HG03521 (cell line): ENCODE results near the gene NOTUM.
A peak's percentile ranks its signal among the peaks of the same experiment; 100 is the strongest.

Experiments
- ATAC-seq: cut with Tn5 transposase; IDR thresholded peaks from one replicate; pipeline ENCODE4 v1.9.1; 2021; ENCODE audit warnings: mild to moderate bottlenecking, moderate library complexity; ENCODE audit not compliant: unreplicated experiment

The NOTUM gene

DNA sequence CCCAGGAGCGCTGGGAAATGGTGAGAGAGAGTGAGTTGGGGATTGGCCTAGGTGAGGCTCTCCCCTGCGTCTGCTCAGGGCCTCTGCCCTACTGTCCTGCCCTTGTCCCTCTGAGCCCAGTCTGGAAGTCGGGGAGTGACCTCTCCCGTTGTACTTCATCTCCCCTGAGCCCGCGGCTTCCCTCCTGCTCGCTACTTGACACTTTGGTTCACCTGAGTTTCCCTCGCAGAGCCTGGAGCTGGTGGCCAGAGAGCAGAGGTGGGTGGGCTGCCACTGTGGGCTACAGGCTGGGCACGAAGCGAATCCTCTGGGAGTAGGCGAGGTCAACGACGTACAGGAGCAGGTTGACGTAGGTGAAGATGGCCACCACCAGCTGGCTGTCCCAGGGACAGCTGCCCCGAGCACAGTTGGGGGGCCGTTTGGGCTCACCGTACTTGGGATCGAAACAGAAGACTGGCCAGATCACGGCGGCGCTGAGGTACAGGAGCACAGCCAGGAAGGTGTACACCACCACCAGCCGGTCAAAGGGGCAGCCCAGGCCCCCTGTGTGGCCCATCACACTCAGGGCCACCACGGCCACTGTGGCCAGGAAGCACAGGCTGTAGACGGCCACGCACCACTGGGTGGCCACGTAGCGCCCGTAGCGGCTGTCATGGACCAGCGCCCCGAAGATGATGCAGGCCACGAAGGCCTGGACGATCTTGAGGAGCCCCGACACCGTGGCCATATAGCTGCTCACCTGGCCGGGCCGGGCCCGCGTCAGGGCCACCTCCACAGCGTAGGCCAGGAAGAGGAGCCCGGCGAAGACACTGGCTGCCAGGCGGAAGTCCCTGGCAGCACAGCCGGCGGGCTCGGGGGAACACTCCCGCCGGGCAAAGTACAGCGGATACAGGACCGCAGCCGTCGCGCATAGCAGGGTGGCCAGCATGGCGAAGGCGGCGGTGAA is 20.2 kb downstream of the NOTUM start:
- ATAC-seq: no peak

- ATAC-seq: no peak
Observed at GRCh38 chr17:81939881-81940385, 21.1 kb downstream of the NOTUM start.

DNA sequence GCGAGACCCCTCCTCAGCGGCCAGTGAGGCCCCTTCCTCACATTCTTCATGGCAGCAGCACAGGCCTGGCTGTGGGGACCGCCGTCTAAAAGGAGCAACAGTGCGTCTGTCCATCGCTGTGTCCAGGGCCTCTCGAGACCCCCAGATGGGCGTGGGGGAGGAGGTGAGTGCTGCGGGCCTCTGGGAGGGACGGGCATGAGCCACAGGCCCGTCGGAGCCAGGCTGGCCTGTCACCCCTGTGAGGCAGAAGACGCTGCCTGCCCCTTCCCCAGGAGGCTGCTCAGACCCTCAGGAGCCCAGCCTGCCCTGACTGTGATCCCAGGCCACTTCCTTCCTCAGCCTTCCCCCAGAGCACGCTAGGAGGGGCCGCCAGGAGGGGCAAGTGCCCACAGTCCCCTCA is 21.8 kb downstream of the NOTUM start:
- ATAC-seq: no peak

GRCh38 chr17:81935709-81936084 is 25.3 kb downstream of the NOTUM start:
- no peak for ATAC-seq

DNA sequence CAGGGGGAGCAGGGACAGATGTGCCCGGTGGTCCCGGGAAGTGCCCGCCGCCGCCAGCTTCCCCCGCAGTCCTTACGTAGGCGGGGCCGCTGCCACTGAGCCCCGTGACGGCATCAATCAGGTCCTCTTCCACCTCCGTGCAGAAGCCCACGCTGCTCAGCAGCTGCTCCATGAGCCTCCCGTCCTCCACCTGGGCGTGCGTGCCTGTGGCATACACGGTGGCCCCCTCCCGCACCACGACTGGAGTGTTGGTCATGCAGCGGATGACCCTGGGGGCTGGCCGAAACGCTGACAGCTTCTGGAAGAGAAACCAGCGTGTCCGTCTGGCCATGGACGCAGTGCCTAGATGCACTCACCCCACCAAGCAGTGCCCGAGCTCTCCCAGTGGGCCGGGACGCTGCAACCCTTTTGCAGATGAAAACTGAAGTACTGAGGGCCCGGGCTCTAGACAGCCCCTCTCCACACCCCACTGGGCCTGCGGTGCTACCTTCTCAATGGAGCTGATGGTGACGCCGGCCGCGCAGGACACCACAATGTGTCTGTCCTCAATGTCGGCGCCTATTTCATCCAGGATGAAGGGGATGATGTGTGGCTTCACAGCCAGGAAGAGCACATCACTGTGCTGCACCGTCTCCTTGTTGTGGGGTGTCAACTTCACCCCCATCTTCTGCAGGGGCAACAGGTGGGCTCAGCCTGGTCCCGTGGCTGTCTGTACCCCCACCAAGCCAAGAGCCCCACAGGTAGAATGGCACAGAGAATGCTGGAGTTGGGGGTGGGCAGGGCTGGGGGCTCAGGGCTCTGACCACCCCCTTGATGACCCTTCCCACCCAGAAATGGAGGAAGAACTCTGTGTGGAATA is 25.9 kb downstream of the NOTUM start:
- no peak for ATAC-seq

- ATAC-seq: no peak
Observed at GRCh38 chr17:81934098-81934757, 26.8 kb downstream of the NOTUM start.

DNA sequence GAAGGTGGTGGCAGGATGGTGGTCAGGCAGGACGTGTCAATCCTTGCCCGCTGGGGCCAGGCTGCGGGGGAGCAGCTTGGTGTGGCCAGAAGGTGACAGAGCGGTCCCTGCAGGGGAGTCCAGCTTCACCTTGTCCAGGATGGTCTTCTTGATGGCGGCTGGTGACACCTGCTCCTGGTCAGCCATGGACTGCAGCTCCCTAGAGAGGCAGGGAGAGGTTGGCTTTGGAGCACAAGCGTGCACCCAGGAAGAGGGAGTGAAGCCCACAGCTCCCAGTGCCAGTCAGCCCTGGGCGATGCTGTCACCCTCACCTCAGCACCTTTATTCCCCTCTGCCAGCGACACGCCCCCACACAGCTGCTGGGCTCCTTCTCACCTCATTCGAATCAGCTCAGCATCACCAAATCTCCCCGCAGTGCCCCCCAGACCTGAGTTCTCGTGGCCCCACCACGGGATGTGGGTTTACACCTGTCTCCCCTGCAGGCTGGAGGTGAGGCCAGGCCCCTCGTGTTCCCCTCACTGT is 27.7 kb downstream of the NOTUM start:
- ATAC-seq: no peak

DNA sequence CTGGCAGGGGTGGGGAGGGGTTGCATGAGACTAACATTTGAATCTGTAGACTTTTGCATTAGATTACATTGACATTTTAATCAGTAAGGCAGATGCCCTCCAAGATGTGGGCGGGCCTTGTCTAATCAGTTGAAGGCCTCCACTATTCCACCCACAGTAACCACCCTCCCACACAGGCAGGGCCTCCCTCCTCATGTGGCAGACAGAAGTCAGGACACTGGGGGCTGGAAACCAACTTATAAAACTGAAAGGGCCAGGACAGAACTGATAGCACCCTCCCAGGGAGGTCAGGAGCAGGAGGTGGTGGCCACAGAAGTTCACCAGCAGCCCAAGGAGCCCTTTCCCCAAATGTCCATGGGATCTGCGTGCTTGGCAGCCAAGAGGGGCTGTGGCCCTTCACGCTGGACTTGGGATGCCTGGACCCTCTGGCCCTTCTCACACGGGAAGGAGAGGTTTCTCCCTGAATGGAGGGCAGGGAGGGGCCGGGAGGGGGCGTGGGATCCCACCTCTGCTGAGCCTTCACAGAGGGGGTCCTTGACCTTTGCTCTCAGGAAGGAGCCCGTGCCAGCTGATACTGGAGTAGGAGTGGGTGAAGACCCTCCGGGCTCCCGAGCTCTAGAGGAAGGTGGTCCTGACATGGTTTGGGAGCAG is 28.5 kb downstream of the NOTUM start:
- ATAC-seq: no peak

DNA sequence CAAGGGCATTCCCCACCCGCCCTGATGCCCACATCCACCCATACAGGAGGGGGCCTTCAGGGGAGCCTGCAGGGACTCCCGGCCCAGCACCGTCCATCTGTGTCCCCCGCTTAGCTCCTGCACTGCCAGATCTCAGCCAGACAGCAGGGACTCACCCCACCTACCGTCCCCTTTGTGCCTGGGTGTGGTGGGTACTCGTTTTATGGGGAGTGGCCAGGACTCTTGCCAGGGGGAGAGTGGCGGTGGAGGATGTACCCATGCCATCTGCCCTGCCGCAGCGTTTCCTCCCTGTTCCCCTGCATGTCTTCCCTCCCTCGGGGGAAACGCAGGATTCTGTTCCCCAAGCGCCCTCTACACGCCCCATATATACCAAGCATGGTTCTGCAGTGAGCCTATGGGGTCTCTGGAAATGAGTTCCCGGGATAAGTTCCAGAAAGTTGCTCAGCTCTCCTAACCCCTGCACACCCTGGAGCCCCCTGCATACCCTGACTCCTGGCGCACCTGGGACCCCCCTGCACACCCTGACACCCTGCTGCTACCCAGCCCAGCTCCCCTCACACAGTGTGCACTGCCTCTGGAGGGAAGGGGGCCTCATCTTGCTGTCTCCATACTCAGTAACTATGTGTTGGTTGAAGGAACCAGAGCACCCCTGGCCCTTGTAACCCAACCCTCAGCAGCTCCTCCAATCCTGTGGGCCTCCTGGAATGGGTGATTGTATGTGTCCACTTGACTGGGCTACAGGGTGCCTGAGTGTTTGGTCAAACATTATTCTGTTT is 29.2 kb downstream of the NOTUM start:
- no peak for ATAC-seq

GRCh38 chr17:81931189-81931556 is 29.8 kb downstream of the NOTUM start:
- no peak for ATAC-seq

- ATAC-seq: no peak
Observed at GRCh38 chr17:81930142-81931125, 30.6 kb downstream of the NOTUM start.

DNA sequence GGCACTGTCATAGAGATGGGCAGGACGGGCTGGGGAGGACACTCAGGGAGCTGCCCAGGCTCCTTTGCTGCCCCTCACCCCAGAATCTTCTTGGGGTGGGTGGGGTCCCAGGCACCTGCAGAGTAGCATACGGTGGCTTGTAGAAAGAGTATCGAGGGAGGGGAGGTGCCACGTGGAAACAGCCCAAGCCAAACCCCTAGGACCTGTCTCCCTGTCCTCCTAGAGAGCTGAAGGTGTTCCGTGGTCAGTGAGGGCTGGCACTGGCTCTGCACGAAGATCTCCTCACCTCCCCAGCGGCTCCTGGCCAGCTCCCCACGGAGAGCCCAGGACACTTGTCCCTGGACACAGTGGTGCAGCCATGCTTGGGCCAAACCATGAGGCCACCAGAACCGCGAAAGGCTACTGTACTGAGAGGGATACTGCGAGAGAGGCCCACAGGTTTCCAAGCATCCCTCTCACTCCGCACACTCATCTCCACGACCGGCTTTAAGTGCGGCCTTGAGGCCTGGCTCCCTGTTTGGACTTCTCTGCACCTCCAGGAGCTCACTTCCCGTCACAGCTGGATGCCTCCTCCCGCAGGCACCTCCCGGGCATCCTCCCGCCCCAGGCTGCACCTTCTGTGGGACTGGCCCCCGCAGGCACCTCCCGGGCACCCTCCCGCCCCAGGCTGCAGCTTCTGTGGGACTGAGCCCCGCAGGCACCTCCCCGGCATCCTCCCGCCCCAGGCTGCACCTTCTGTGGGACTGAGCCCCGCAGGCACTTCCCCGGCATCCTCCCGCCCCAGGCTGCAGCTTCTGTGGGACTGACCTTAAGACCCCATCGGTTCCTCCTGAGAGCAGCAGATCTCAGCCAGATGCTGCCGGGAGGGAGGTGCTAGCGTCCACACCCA is 31.5 kb downstream of the NOTUM start:
- ATAC-seq: no peak

DNA sequence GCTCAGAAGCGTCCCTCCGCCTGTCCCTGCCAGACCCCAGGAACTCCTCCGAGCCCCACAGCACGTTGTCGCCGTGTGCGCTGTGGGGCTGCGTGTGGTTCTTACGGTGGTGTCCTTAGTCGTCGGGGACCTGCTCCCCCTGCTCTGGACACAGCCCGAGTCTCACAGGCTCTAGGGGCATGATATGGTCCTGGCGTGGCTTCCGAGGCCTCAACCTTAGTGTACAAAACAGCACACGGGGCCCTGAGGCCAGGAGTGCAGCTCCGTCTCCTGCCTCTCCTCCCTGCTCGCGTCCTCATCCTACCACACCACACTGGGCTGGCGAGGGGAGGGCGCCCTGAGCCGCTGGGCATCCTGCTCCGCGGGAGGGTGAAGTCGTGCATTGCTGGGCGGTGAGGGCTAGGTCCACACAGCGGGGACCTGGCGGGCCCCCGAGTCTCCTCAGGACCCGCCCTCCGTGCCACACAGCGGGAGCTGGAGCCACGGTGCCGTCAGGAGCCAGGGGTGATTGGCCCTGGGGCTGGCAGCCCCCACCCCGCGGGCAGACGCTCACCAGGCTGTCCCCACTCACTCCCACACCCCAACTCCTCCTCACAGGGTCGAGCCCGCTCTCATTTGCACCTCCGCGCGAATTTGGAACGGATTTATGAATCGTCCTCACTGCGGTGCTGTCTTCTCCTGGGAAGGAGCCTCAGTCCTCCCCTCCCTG is 32.3 kb downstream of the NOTUM start:
- no peak for ATAC-seq

- peak; percentile 65 for ATAC-seq
Observed at GRCh38 chr17:81927653-81928543, 33.1 kb downstream of the NOTUM start, which contains the start of gene MAFG. MAFG (minus strand) TSS chr17:81927735; CDS start chr17:81923185, 4,550 bp downstream.

DNA sequence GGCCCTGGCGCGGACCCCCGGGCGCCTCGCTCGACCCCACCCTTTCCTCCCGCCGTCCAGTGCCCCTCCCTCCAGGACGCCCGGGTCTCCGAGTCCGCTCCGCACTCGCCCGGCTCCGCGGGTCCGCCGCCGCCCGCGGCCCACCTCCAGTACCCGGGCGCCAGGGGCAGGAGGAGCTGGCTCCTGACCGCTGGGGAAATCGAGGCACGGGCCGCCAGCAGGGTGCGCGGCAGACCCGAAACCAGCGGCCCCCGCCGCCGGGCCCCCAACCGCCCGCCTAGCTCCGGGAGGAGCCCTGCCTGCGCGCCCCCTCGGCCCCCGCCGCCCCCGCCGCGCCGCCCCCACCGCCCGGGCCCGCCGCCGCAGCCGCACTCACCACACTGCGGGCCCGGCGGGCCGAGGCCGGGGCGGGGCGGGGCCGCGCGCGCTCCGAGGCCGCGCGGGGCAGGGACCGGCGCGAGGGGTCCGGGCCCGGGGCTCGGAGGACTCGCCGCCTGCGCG is 33.8 kb downstream of the NOTUM start:
- peak; percentile 7 for ATAC-seq
